HG03064 (cell line): ENCODE data around the gene AGAP1.
"Not testable (repeated sequence)": the region's sequence is repeated elsewhere in the genome, so short reads cannot be mapped to it uniquely, and the experiment has no call there.

ENCODE experiments used
- ATAC-seq: cut with Tn5 transposase; IDR thresholded peaks from one replicate; pipeline ENCODE4 v1.9.1; 2021; ENCODE audit warnings: low read depth; ENCODE audit not compliant: unreplicated experiment

AGAP1 gene

DNA sequence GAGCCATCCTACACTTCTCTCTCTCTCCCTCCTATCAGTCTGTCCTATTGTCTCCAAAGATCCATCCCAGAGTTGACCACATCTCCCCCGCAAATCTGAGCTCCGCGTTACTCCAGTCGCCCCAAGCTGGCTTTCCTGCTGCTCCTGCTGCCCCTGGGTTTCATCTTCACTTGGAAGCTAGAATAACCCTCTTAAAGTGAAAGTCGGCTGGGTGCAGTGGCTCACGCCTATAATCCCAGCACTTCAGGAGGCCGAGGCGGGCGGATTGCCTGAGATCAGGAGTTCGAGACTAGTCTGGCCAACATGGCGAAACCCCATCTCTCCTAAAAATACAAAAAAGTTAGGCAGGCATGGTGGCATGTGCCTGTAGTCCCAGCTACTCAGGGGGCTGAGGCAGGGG is 647.8 kb downstream of the AGAP1 start:
- ATAC-seq, result not testable (repeated sequence)

DNA sequence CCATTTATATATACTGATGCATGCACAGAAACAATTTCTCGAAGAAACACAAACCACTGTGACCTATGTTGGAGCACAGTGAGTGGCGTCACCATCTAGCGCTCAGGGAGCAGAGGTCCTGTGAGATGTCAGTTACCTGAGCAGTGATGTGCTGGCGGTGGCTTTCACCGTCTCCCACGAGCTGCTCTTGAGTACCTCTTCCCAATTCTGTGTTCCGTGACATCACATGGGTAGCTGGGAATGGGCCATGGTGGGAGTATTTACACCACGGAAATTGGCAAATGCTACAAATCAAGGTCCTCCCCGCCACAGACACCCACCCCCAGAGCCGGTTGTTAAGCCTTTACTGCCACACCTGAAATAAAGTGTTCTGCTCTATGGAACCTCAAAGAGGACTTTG is 650.0 kb downstream of the AGAP1 start:
- ATAC-seq, result no peak

DNA sequence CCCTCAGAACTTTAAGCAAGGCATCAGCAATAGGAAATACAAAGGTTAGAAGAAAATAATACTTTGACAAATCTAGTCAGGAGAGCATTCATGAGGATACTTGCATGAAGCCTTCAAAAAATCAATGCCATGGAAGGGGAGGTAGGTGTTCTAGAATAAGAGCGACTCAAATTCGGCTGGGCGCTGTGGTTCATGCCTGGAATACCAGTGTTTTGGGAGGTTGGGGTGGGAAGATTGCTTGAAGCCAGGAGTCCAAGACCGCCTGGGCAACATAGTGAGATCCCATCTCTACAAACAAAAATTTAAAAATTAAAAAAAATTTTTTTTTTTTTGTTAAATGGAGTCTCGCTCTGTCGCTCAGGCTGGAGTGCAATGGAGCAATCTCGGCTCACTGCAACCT is 652.6 kb downstream of the AGAP1 start:
- no peak for ATAC-seq

DNA sequence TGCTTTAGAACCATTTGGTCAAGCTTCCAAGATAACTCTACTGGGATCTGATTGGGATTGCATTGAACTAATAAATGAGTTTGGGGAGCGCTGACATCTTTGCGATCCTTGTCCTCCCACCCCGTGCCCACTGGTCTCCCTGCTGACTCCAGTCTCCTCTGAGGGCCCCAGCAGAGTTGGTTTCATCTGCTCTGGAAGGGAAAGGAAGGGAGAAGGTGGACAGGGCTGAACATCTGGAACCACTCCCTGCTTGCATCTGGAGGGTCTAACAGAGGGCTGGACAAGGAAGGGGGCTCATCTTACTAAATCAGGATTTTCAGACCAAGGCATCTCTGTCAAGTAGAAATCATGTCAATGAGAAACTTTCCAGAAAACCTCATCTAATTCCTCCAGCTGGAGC is 661.6 kb downstream of the AGAP1 start:
- no peak for ATAC-seq

DNA sequence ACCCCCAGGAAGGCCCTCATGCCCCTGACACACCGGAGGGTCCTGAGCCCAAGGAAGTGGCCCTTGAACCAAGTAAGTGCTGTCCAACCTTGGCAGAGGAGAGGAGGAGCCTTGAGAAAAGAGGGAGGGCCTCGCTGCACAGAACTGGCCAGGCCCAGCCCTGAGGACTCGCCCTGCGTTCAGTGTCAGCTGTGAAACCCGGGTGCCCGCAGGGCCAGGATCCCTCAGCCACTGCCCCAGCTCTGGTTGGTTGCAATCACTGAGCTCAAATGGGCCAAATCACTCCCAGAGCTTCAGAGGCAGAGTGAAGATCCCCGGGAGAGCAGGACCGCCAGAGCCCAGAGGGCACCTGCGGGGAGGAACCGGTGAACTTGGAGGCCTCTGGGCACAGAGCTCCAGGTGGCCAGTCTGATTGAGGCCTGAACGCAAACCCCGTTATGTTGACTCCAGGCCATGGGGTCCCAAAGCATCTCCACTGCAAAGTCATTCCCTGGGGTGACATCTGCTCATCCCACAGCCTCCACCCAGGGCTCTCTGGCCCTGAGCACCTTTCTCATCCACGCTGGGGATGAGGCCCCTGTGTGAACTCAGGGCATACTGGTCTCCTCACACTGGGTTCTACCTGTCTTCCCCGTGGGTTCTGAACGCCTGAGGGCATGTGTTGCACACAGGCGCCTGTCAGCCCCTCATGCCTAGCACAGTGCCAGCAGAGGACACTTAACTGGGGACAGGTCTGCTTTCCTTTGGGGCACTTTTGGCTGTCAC is 662.4 kb downstream of the AGAP1 start:
- no peak for ATAC-seq

DNA sequence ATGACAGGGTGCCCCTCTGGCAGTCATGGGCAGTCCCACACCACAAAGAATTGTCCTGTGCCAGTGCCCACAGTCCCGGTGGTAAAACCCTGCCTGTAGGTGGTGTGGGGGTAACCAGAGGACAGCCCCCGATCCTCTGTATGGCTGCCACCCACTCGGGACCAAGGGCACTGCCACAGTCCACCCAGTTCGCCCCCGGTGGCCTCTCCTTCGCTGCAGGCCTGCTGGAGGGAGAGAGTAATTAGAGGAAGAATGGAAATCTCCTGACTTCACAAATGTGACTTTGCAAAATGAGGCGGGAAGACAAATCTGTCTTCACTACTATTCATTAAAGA is 663.0 kb downstream of the AGAP1 start:
- no peak for ATAC-seq

DNA sequence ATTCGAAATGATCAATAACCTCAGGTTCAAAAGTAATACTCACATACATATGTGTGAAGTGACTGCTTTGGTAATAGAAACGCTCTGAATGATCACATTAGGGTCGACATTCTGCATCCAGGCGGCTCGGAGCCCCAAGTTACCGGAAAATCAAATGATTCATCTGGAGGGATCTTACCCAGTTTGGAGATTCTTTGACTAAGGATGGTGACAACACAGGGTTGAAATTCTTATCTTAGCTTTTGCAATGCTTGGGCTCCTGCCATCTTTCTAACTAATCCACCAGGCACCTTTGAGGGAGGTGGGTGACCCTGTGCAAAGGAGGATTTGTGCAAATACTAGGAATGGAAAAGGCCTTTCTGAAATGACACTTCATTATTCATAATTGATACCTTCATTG is 663.5 kb downstream of the AGAP1 start:
- no peak for ATAC-seq

DNA sequence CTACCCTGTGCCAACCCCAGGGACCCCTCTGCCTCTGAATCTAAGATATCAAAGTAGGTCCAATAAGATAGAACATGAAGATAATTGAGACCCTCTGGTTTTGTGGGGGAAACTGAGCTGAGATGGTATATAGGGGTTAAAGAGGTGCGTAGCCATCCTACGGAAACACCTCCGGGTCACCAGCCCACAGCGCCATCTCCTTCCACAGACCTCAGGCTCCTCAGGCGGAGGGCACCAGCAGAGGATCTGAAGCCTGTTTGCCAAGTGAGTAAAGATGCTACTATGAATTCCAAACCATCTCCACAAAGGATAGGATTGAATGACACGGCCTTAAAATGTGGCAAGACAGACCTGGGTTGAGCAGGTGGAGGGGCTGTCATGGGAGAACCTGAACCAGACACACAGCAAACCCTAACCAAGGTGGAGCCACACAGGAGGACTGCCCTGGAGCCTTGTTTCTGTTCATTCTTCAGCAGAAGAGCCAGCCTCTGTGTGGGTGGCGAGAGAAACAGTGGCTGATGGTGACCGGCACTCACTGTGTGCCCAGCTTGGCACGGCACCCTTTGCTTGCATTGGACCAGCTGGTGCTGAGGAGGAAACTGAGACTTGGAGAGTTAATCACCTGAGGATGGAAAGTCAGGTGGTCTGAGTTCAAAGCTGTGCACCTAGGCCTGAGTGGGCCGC is 664.1 kb downstream of the AGAP1 start:
- ATAC-seq, result no peak

DNA sequence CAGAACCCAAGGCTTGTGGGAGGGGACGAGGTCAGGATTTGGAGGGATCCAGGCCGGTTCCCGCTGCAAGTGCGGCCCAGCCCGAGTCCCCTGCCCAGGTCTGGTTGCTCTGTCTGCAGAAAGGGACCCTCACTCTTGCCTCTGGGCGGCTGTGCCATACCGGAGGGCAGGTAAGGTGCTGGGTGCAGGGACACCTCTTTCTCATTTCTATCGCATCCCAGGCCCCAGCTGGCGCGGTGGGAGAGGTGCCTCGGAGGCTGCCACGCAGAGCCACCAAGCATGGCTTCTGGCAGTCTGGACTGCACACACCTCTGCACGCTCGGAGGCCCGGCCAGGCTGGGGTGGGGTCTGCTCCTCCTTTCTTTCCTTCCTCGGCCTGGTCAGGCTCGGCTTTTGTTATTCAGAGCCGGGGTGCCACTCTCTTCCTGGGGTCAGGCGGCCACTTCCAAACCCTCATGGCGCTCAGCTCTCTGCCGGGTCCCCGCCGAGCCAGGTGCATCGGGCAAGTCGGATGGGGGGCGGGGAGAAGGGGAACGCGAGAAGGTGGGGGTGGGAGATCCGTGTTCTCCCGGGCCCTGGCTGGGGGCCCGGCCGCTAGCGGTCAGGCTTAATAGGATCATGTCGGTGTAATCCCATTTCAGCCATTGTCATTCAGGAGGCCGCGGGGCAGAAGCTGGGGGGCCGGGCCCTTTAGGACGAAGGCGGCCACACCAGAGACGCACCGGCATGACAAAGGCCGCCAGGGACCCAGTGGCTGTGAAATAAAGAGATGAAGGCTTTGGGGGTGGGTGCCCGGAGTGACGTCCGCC is 665.3 kb downstream of the AGAP1 start:
- no peak for ATAC-seq

DNA sequence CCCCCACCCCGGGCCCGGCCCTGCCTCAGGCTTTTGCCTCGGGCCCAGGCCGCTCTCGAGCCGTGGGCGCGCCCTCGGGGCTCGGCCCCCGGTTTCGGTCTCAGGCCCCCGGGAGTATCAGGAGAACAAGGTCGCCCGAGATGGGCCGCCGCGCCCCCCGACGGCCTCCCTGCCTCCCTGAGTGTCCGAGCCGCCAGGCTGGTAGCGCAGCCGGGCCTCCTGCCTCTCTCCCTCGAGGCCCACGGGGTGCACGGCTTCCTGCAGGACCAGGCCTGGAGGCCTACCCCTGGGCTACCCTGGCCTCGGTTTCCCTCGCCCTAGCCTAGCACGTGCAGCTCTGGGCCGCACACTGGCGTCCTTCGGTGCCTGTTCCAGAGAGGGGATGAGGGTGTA is 665.9 kb downstream of the AGAP1 start:
- ATAC-seq, result no peak

DNA sequence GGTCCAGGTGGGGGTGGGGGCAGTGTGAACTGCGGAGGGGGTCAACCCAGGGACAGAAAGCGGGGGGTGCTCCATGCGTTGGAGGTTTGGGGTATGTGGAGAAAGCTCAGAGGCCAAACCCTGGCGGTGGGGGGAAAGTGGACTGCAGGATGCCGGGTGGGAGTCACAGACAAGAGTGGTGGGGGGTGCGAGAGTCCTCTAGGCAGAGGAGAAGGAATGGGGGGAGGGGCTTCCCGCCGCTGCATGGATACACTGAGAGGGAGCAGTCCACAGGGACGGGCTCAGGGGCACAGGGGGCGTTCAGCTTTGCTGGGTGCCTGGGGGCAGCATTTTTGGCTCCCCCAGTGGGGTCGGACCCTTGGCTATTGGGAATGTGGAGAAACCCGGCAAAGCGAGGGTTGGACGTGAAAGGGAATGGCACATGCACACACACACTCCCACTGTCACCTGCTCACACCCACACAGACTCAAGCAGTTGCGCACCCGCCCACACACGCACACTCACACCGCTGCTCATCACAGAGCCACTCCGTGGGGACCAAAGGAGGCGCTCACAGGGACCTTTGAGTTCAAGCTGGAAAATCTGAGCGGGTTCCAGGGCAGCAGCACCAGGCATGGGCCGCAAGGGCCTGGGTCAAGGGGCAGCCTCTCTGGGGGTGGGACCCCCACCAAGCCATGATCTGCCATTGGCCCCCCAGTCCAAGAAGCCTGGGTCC is 666.7 kb downstream of the AGAP1 start:
- no peak for ATAC-seq

DNA sequence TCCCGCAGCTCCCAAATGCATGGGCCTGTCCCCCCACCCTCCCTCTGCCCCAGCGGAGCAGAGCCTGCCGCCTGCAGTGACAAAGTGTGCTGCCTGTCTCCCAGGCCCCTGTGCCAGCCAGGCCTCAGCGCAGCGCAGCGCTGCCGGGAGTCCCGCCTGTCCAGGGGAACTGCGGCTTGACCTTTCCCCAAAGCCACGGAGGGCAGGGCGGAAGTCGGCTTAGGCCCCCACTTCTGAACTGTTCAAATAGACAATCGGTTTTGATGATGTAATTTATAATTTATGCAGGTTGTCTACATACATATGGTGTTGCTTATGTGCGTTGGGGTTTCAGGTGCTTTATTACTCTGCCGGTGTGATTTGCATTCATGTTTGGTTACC is 667.2 kb downstream of the AGAP1 start:
- ATAC-seq, result no peak

DNA sequence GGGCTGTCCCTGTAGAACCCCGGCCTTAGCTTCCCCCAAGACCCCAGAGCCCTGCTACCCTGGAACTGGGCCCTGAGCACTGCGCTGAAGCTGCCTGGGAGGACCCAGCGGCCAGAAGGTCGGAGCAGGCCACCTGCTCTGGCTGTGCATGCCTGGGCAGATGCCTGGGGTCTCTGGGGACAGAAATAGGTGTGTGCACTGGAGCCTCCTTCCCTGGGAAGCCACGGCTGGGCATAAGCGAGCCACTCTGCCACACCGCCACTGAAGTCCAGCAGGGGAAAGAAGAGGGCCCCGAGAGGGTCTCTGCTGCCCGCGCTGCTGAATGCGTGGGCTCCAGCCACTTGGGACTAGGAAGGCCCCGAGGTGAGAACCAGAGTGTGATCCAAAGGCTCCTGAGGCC is 667.7 kb downstream of the AGAP1 start:
- ATAC-seq, result no peak

DNA sequence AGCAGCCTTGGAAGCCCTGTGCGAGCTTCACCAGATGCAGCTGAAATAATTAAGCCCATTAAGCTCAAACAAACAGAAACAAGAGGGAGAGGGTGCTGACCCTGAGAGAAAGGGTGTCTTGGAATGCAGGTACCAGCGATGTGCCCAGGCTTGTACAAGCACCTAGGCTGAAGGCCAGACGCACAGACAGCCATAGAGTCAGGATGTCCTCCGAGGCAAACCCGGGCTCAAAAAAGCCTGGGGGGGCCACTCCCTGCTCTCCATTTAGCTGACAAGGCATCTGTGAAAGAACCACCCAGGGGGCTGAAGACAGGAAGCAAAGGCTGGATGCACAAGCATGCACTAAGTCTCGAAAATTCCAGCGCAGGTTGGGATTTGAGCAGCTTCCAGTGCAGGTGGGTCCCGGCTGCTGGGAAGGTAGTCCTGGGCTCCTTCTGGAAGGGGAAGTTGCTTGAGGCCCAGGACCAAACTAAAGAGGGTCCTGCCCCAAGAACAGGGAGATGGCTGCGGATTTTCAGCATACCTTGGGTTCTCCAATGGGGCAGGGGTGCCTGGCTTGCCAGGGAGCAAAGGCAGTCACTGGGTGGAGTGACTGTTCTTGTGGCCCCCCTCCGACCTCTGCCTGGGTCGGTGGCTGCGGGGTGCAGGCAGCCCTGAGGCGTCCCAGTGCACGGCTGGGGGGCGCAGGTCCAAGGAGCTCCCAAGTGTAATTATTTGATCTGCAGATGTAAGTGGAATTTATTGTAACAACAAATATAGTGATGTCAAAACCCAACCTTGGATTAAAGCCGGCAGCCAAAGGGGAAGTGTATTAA is 668.4 kb downstream of the AGAP1 start:
- ATAC-seq, result no peak

DNA sequence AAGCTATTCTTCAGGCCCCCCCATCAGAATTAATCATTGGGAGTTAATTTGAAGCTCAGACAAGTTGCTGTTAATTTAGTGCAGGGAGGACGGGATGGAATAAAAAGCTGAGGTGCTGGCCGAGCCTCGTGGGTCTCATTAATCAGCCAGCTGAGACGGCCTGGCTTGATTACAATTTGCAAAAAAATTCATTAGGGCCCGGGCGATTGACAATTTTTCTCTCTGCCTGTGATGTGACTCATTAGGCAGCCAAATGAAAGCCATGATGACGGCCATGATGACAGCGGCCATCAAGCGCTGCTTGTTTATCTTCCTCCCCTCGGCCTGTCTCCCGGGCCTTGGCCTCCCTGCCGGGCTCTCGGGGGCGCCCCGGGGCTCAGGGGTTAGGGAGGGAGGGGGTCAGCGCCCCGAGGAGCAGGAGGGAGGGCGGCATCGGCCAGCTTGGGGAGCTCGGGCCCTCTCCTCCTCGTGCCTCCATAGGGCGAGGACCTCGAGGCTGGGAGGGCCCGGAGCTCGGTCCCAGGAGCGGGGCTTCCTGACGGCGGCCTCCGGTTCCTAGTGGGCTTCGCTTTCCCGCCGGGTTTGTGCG is 669.1 kb downstream of the AGAP1 start:
- no peak for ATAC-seq

DNA sequence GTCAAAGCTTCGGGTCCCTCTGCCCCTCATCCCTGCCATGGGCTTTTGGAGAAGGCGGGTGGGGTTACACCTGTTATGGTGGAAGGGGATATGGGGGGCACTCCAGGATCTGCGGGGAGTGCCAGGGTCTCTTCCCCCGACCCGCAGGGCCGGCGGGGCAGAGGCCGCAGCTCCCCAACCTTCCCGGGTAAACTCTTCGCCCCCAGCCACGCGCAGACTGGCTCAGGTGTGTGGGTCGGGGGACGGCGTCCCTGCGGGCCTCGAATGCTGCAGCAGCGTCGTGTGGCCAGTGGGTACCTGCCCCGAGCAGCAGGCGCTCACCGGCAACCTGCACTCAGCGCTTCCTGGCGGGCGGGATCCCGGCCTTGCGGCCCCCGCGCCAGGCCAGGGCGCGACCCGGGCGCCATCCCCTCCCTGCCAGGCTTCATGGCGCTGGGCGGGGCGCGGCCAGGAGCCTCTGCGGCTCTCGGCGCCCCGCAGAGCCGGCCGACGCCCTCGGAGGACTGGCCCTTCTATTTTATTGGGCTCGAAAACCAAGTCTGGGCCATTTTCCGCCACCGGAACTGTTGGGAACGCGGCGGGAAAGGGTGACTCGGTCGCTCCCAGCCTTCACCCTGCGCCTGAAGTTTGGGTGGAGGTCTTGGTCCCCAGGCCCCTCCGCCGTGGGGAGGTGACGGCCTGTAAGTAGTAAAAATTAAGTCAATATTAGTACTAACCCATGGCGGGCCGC is 669.8 kb downstream of the AGAP1 start:
- ATAC-seq, result no peak

DNA sequence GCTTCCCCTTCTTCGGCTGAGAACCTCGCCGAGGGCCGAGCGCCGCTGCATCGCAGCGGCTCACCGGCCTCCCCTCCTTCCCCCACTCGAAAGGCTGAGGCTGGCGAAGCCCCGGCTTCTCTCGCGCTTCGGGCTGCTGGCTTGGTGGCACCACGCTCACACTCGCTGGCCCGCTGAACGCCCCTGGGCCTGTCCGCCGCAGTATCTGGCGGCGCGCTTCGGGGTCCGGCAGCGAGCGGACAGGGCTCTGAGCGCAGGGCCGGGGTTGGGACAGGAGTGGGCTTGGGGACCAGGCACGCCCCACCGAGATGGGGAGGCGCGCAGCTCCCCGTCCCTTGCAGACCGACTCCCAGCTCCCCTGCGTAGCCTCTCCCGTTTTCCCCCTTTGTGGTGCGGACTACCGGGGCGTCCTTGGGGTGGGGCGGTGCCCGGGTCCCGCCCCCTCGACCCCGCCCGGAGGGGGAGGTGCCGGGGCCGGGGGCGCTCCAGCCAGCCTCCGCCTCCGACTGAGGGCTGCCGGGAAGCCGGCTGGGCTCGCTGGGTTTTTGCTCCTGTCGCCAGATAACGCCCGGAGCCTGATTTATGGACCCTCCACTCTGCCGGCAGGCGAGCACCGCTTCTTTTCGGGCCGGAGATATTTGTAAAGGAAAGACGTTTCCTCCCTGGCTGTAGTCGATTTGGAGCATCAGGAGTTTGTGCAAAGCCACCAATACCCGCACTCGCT is 670.5 kb downstream of the AGAP1 start:
- no peak for ATAC-seq
